Measurements from ENCODE around the gene RBBP7. TPM values are rescaled to one million over a fixed set of nuclear protein-coding genes. Genes with fewer than 3 reads are reported as not detected.

The RBBP7 gene
- total RNA-seq, 1 donor from 2014 or later: 112 TPM

DNA sequence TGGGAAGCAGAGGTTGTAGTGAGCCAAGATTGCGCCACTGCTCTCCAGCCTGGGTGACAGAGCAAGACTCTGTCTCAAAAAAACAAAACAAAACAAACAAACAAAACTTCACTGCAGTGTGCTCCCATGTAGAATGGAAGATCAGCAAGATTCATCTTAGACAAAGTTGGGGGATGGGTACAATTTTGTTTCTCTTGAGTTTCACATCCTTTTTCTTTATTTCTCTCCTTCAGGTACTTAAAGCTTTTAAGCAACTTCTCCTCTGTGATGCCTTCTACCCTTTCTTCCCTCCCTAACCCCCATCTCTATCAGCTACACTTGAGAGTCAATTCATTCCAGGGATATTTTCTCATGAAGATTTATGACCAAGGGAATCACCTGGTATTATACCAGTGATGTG is 15.5 kb upstream of the RBBP7 start:
- Mint-ChIP-seq H3K9me3 (ENCODE audit: unreplicated experiment) (no peaks in the 10 kb centered on the region), H3K4me1 (ENCODE audit: unreplicated experiment) (no peaks in the 10 kb centered on the region), H3K36me3 (ENCODE audit: low read depth, unreplicated experiment) (no peaks in the 10 kb centered on the region), H3K27me3 (ENCODE audit: unreplicated experiment) (no peaks in the 10 kb centered on the region), H3K4me3 (ENCODE audit: unreplicated experiment) (no peak overlapping the region), H3K27ac (ENCODE audit: unreplicated experiment) (no peak overlapping the region)
- DNase-seq (ENCODE audit: low spot score): no peak
- TF ChIP-seq, protein P1, sequence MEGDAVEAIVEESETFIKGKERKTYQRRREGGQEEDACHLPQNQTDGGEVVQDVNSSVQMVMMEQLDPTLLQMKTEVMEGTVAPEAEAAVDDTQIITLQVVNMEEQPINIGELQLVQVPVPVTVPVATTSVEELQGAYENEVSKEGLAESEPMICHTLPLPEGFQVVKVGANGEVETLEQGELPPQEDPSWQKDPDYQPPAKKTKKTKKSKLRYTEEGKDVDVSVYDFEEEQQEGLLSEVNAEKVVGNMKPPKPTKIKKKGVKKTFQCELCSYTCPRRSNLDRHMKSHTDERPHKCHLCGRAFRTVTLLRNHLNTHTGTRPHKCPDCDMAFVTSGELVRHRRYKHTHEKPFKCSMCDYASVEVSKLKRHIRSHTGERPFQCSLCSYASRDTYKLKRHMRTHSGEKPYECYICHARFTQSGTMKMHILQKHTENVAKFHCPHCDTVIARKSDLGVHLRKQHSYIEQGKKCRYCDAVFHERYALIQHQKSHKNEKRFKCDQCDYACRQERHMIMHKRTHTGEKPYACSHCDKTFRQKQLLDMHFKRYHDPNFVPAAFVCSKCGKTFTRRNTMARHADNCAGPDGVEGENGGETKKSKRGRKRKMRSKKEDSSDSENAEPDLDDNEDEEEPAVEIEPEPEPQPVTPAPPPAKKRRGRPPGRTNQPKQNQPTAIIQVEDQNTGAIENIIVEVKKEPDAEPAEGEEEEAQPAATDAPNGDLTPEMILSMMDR (IDR thresholded peaks at IDR 0.05; ENCODE audit: unreplicated experiment): no peak

DNA sequence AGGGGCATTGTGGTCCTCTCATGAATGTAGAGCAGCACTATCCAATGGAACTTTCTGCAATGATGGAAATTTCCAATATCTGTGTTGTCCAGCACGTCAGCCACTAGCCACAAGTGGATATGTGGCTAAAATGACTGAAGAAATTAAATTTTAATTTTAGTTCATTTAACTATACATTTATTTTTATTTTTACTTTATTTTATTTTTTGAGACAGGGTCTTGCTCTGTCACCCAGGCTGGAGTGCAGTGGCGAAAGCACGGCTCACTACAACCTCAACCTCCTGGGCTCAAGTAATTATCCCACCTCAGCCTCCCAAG is 13.3 kb upstream of the RBBP7 start:
- Mint-ChIP-seq H3K9me3 (ENCODE audit: unreplicated experiment) (no peaks in the 10 kb centered on the region), H3K4me1 (ENCODE audit: unreplicated experiment) (no peaks in the 10 kb centered on the region), H3K27me3 (ENCODE audit: unreplicated experiment) (no peaks in the 10 kb centered on the region), H3K27ac (ENCODE audit: unreplicated experiment) (no peak overlapping the region), H3K4me3 (ENCODE audit: unreplicated experiment) (no peak overlapping the region), H3K36me3 (ENCODE audit: low read depth, unreplicated experiment) (no peaks in the 10 kb centered on the region)
- TF ChIP-seq, protein P1 (IDR thresholded peaks at IDR 0.05; ENCODE audit: unreplicated experiment): no peak
- DNase-seq (ENCODE audit: low spot score): no peak

DNA sequence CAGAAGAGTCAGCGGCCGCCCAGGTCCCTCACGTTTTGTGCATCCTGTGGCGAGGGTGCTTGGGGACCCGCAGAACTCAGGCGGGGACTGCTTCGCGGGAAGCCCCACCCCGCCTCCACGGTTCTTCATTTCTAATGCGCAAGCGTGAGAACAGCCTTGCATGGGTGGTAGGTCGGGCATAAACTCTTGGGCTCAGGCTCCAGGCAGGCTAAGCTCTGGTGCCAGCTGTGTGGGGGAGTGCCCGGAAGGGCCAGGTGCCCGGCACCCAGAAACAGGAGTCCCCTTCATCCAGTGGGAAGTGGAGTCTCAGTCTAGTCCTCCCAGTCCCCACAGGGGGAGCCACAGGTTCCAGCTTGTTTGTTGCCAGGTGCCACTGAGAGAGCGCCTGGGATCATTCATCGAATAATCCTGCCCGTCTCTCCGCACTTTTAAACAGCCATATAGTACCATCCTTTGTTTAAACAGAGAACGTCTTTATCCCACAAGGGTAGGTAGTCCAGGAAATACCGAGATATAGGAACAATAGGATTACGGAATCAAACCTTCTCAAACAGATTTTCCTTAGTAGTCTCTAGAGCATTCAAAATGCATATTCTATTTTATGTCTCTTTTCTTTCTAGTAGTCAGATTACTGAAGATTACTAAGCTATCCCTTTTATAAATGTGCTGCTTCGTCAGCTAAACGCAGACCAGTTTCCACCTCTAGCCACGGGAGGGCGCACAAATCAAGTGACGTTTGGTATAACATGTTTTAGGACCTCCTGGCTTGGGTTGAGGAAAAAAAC is 12.7 kb upstream of the RBBP7 start:
- H3K4me3 Mint-ChIP-seq (ENCODE audit: unreplicated experiment): peak overlapping the region; percentile 86
- H3K9me3 Mint-ChIP-seq (ENCODE audit: unreplicated experiment): no peaks in the 10 kb centered on the region
- no peaks in the 10 kb centered on the region for H3K27me3 Mint-ChIP-seq (ENCODE audit: unreplicated experiment)
- DNase-seq (ENCODE audit: low spot score): peak; percentile 60
- H3K36me3 Mint-ChIP-seq (ENCODE audit: low read depth, unreplicated experiment): no peaks in the 10 kb centered on the region
- TF ChIP-seq, protein P1 (IDR thresholded peaks at IDR 0.05; ENCODE audit: unreplicated experiment): peak; percentile 47
- H3K4me1 Mint-ChIP-seq (ENCODE audit: unreplicated experiment): no peaks in the 10 kb centered on the region
- no peak overlapping the region for H3K27ac Mint-ChIP-seq (ENCODE audit: unreplicated experiment)

DNA sequence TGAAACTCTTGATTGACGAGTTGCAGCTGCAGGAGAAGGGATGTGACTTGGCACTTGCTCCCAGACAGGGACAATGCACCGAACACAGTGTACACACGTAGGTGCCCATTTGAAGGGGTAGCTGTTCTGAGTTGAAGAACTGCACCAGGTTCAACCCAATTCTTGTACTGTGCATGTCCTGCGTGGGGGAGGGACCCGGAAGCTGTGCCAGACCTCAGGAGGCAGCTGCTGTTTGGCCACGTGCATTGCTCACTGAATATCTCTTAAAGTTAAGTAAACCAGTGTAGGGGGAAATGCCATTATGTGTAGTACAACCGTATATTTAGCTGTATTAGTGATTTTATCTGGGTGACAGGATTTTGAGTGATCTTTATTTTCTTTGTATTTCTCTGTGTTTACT is 12.0 kb upstream of the RBBP7 start:
- Mint-ChIP-seq H3K4me1 (ENCODE audit: unreplicated experiment) (no peaks in the 10 kb centered on the region), H3K27ac (ENCODE audit: unreplicated experiment) (no peak overlapping the region), H3K9me3 (ENCODE audit: unreplicated experiment) (no peaks in the 10 kb centered on the region), H3K4me3 (ENCODE audit: unreplicated experiment) (no peak overlapping the region), H3K36me3 (ENCODE audit: low read depth, unreplicated experiment) (no peaks in the 10 kb centered on the region), H3K27me3 (ENCODE audit: unreplicated experiment) (no peaks in the 10 kb centered on the region)
- TF ChIP-seq, protein P1 (IDR thresholded peaks at IDR 0.05; ENCODE audit: unreplicated experiment): no peak
- no peak for DNase-seq (ENCODE audit: low spot score)

DNA sequence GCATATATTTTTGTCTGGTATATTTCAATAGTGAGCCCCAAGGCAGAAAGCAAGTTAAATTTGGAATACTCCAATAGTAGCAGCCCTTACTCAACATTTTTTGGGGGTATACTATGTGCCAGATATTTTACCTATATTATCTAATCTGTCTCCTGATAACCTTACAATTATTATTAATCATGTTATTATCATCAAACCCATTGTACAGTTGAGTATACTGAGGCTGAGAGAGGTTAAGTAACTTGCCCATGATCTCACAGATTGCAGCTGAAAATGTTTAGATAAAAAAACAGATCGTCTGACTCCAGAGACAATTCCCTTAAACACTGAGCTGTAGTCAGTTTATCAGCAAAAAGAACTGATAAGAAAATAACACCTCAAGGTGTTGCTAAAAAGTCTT is 6.5 kb upstream of the RBBP7 start:
- TF ChIP-seq, protein P1 (IDR thresholded peaks at IDR 0.05; ENCODE audit: unreplicated experiment): no peak
- Mint-ChIP-seq H3K4me3 (ENCODE audit: unreplicated experiment) (no peak overlapping the region), H3K9me3 (ENCODE audit: unreplicated experiment) (no peaks in the 10 kb centered on the region), H3K27me3 (ENCODE audit: unreplicated experiment) (peaks cover 1% of the 10 kb centered on the region), H3K27ac (ENCODE audit: unreplicated experiment) (no peak overlapping the region), H3K36me3 (ENCODE audit: low read depth, unreplicated experiment) (no peaks in the 10 kb centered on the region), H3K4me1 (ENCODE audit: unreplicated experiment) (peaks cover under 1% of the 10 kb centered on the region)
- DNase-seq (ENCODE audit: low spot score): no peak

Data from endothelial cell (in vitro differentiated cells).